ENCODE data around the gene WFIKKN1.
"Not testable (repeated sequence)": the region's sequence is repeated elsewhere in the genome, so short reads cannot be mapped to it uniquely, and the experiment has no call there.

Gene WFIKKN1

GRCh38 chr16:595094-595528 lies 35.7 kb upstream of the WFIKKN1 start:
- no peak for DNase-seq (ENCODE audit: low read depth)

DNA sequence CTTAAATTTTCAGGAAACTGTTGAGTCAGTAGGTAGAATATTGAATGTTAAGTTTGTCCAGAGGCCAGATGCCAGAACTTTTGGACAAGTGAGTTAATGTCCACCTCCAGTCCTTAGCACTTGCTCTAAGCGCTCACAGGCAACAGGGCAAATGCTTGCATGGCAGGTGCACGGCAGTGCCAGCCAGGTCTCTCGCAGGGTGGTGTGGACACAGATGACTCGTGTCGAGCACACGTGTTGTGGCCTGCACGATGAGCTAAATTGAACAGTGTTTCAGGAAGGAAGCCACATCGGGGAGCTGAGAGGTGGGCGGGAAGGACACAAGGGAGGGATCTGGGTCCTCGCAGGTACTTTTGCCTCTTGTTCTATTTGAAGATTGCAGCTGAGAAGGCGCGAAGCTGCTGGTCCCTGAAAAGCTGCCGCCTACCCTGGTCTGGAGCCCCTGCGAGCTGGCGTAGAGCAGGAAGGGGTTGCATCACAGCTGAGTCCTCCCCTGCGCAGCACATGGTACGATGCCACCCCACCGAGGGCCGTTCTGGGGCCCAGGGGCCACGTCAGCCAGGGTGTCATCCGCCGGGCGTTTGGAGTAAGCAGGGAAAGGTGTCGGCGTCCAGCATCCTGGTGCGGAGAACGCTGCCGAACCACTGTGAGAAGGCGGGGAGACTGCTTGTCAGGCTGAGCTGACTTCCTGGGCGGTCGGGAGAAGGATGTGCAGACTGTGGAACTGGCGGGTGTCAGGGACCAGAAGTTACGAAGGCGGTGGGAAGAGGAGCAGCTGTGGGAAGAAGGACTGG lies 34.6 kb upstream of the WFIKKN1 start:
- no peak for DNase-seq (ENCODE audit: low read depth)

DNA sequence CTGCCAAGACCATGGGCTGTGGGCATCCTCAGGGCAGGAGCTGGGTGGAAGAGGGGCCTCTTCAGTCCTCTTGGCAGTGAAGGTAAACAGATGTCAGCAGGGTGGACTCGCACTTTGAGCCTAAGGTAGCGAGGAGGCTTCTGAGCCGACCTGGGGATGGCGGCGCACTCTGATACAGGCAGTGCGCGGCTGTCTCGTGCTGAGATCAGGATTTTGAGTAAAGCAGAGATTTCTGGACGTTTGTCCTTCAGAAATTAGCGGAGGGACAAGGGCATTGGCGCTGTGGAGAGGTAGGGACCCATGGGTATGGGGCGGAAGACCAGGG lies 34.1 kb upstream of the WFIKKN1 start:
- no peak for DNase-seq (ENCODE audit: low read depth)

DNA sequence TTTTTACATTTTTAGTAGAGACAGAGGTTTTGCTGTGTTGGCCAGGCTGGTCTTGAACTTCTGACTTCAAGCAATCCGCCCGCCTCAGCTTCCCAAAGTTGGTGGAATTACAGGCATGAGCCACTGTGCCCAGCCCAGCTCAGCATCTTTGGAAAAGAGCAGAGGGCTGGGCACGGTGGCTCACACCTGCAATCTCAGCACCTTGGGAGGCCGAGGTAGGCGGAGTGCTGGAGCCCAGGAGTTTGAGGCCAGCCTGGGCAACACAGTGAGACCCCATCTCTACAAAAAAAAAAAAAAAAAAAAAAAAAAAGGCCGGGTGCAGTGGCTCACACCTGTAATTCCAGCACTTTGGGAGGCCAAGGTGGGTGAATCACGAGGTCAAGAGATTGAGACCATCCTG lies 33.1 kb upstream of the WFIKKN1 start:
- not testable (repeated sequence) for DNase-seq (ENCODE audit: low read depth)

GRCh38 chr16:598823-599739 lies 31.7 kb upstream of the WFIKKN1 start:
- DNase-seq (ENCODE audit: low read depth) = no peak

DNA sequence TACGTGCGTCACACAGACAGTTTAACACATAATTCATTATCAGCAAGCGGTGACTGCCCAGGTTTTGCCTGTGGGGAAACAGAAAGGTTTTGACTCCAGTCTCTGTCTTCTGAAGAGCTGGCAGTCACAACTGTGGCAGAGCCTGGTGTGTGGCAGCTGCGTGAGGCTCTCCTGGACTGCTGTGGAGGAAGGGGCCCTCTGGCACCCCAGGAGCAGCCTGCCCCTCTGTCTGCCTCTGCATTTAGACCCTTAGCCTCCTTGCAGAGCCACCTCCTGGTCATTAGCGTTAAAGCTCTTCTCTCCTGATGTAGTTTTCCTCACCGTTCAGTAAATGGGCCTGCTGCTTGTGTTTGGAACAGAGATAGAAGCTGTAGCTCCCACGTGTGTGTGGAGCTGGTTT lies 30.0 kb upstream of the WFIKKN1 start:
- no peak for DNase-seq (ENCODE audit: low read depth)

- DNase-seq (ENCODE audit: low read depth) = no peak
Observed at GRCh38 chr16:603933-604332, 26.9 kb upstream of the WFIKKN1 start.

DNA sequence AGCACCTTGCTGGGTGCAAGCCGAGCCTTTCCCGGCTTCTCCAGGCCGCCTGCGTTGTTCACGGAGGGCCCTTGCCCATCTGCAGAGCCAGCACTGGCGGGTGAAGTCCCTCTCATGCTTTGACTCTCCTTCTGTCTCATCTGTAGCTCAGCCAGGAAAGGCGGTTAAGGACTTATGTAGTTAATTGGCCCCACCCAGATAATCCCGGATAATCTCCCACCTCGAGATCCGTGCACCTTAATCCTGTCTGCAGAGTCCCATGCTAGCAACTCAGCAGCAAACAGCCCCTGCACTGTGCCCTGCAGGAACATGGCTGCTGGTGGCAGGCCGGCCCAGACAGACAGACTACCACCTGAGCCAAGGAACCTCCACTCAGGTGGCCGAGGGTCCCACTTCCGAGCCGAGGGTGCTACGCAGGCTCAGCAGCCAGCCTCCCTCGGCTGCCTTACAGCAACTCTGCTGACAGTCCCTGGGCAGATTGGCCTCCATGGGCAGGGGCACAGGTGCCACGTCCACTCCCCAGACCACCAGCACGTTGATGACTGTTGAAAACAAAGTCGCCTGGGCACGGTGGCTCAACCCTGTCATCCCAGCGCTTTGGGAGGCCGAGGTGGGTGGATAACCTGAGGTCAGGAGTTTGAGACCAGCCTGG lies 24.0 kb upstream of the WFIKKN1 start:
- DNase-seq (ENCODE audit: low read depth) = no peak

DNA sequence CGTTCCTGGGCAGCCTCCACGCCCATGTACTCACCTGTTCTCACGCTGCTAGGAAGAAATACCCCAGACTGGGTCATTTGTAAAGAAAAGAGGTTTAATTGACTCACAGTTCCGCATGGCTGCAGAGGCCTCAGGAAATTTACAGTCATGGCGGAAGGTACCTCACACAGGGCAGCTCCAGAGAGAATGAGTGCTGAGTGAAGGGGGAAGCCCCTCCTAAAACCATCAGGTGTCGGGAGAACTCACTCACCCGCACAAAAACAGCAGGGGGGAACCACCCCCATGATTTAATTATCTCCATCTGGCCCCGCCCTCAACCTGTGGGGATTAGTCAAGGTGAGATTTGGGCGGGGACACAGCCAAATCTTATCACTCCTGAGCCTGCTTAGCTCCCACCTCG lies 22.8 kb upstream of the WFIKKN1 start:
- no peak for DNase-seq (ENCODE audit: low read depth)

- DNase-seq (ENCODE audit: low read depth) = no peak
Observed at GRCh38 chr16:609316-609715, 21.5 kb upstream of the WFIKKN1 start.

DNA sequence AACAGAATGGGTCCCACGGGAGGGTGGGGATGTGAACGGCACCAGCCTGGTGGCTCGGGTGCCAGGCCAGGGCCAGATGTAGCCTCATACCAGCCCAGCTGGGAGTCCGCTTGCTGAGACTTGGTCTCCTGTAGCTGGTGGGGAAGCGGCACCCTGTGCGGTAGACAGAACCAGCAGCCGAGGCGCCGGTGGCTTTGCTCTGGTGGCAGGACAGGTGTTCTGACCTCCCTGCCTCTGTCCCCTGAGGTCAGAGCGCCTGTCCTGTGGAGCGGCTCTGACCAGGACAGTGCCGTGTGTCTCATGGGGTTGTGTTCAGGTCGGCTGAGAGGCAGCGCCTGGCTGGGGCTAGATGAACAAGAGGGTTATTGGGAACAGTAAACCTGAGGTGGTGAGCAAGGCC lies 20.8 kb upstream of the WFIKKN1 start:
- DNase-seq (ENCODE audit: low read depth) = no peak

DNA sequence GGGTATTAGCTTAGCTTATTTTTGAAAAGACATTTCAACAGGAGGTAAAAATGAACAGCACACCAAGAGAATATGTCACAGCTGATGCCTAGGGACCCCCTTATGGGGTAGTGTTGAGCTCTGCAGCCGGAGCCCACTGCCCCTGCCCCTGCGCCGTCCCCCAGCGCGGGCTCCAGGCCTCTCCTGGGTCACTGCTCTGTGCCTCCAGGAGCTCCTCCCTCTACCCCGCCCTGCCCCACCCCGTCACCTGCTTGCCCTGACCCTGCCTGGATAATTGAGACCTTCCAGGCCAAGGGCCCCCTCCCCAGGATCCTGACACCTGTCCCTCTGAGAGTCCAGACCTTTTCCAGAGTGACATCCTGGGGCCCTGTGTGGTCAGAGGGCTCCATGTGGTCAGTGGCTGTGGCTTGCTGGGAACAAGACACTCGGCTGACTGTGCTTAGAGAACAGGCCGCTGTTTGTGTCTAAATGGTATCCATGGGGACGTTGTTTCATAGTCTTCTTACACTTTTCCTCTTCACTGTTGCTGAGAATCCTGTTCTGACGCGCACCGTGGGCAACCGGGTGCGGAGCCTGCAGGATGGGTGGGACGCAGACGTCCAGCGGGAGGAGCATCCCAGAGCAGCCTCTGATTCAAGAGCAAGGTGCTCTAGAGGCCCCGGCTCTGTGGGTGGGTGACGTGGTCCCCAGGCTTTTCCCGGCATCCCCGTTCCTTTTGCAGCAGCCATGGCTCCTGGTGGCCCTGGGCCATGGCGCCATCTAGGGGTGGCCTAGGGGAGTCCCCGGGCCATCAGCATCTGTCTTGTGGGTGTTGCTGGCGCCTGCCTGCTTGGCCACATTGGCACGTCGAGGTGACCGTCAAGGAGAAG lies 20.0 kb upstream of the WFIKKN1 start:
- no peak for DNase-seq (ENCODE audit: low read depth)

GRCh38 chr16:615122-615521 lies 15.7 kb upstream of the WFIKKN1 start:
- no peak for DNase-seq (ENCODE audit: low read depth)

- DNase-seq (ENCODE audit: low read depth) = no peak
Observed at GRCh38 chr16:616733-617586, 13.8 kb upstream of the WFIKKN1 start.

DNA sequence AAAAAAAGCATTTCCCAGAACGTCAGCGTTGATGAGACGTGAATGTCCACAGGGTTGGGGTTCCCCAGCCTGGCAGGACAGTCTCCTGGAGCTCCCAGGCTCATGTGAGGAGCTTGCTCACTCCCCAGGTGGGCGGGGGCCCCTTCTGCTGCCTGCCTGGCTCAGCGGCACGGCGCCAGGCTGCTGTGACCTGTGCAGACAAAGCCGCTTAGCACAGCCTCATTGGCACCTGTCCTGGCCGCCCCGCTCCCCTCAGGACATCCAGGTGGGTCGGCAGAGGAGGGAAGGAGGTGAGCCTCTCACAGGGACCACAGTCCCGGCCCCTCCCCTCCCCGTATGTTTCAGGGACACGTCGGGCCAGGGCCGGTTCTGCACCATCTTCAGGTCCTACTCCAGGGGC lies 12.9 kb upstream of the WFIKKN1 start:
- no peak for DNase-seq (ENCODE audit: low read depth)

DNA sequence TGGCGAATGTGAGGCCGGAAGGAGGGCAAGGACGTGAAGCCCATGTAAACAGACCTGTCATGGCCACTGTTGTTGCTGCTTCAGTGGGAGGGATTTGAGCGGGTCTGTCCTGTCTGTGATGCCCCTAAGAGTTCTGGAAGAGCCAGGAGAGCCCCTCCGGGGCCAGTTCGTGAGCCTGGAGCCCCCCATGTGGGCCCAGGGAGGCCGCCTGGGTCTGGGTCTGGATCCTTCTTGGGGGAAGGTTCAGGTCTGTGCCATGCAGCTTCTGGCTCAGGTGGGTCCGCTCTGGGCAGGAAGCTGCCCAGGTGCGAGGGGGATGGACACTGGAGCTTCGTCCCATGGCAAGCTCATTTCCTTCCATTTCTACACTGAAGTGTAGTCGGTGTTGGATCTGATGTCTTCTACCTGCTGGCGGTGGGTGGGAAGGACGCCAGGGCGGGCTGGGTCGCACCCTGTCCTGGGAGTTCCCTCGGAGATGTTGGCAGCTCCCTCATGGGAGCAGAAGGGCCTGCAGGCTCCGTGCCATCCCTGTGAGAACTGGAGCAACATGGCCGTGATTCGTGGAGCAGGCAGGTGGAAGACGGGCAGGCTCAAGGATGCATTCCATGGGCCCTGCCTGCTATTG lies 11.2 kb upstream of the WFIKKN1 start:
- no peak for DNase-seq (ENCODE audit: low read depth)

DNA sequence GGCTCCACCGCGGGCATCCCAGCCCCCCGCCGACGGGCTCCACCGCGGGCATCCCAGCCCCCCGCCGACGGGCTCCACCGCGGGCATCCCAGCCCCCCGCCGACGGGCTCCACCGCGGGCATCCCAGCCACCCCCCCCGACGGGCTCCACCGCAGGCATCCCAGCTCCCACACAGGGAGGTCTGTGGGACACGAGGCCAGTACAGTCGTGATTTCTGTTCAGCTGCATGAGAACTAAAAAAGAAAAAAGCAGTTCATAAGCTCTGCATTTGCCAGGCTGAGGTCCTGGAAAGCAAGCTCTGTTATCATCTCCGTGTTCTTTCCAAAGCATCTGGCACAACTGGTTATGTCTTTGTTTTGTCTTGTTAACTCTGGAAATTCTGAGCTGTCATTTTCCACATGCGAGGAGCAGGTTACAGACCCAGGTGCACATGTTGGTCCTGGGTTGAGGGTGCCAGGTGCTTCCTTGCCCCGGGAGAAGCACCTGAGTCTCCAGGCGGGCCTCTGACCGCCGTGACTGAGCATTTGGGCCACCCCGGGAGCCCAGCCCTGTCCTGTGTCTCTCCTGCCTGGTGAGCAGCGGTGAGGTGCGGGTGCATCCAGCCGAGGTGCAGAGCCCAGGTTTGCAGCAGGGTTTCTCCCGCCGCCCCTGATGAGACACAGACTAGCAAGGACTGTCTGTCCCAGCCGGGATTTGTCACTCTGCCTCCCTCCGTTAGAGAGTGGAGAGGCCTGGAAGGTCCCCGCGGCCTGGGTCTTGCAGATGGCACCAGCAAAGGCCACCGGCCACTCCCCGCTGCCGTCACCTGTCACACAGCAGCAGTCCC lies 9.9 kb upstream of the WFIKKN1 start:
- DNase-seq (ENCODE audit: low read depth) = no peak

GRCh38 chr16:621526-622105 lies 9.2 kb upstream of the WFIKKN1 start:
- DNase-seq (ENCODE audit: low read depth) = no peak

GRCh38 chr16:622920-623280 lies 7.9 kb upstream of the WFIKKN1 start:
- DNase-seq (ENCODE audit: low read depth) = no peak
